ENCODE data around the gene VSX2.

VSX2 gene

GRCh38 chr14:74221741-74222140 lies 17.5 kb upstream of the VSX2 start:
- no peak for DNase-seq (ENCODE audit: low read depth in 2 of 2)

GRCh38 chr14:74223016-74223415 lies 16.2 kb upstream of the VSX2 start:
- DNase-seq (ENCODE audit: low read depth in 2 of 2) = no peak

- no peak for DNase-seq (ENCODE audit: low read depth in 2 of 2)
These were observed 7.5 kb upstream of the VSX2 start for GRCh38 chr14:74231784-74232183.

- DNase-seq (ENCODE audit: low read depth in 2 of 2) = no peak
These were observed 4.2 kb upstream of the VSX2 start for GRCh38 chr14:74235017-74235416.

- DNase-seq (ENCODE audit: low read depth in 2 of 2) = no peak
These were observed 1.8 kb upstream of the VSX2 start for GRCh38 chr14:74237441-74237840.

GRCh38 chr14:74239848-74240793 lies 872 bp downstream of the VSX2 start:
- DNase-seq (ENCODE audit: low read depth in 2 of 2) = no peak

GRCh38 chr14:74240794-74241651 lies 1.8 kb downstream of the VSX2 start:
- DNase-seq (ENCODE audit: low read depth in 2 of 2) = no peak

- DNase-seq (ENCODE audit: low read depth in 2 of 2) = no peak
These were observed 2.4 kb downstream of the VSX2 start for GRCh38 chr14:74241652-74242017.

- no peak for DNase-seq (ENCODE audit: low read depth in 2 of 2)
These were observed 3.0 kb downstream of the VSX2 start for GRCh38 chr14:74242021-74242779.

GRCh38 chr14:74242780-74243042 lies 3.5 kb downstream of the VSX2 start:
- no peak for DNase-seq (ENCODE audit: low read depth in 2 of 2)

GRCh38 chr14:74243051-74243450 lies 3.8 kb downstream of the VSX2 start:
- no peak for DNase-seq (ENCODE audit: low read depth in 2 of 2)

- no peak for DNase-seq (ENCODE audit: low read depth in 2 of 2)
These were observed 4.9 kb downstream of the VSX2 start for GRCh38 chr14:74244115-74244514.

GRCh38 chr14:74245292-74245691 lies 6.0 kb downstream of the VSX2 start:
- no peak for DNase-seq (ENCODE audit: low read depth in 2 of 2)

- DNase-seq (ENCODE audit: low read depth in 2 of 2) = no peak
These were observed 7.3 kb downstream of the VSX2 start for GRCh38 chr14:74246542-74246941.

- no peak for DNase-seq (ENCODE audit: low read depth in 2 of 2)
These were observed 8.8 kb downstream of the VSX2 start for GRCh38 chr14:74248017-74248416.

- DNase-seq (ENCODE audit: low read depth in 2 of 2) = no peak
These were observed 10.5 kb downstream of the VSX2 start for GRCh38 chr14:74249433-74250375.

GRCh38 chr14:74255281-74255680 lies 16.0 kb downstream of the VSX2 start:
- no peak for DNase-seq (ENCODE audit: low read depth in 2 of 2)

GRCh38 chr14:74257078-74257940 lies 18.1 kb downstream of the VSX2 start:
- DNase-seq (ENCODE audit: low read depth in 2 of 2) = peak; percentile 24 to 51

GRCh38 chr14:74257941-74258763 lies 18.9 kb downstream of the VSX2 start:
- DNase-seq (ENCODE audit: low read depth in 2 of 2) = no peak

GRCh38 chr14:74258764-74259035 lies 19.5 kb downstream of the VSX2 start:
- no peak for DNase-seq (ENCODE audit: low read depth in 2 of 2)
